B cell (primary cell): ENCODE results near the gene GMPPB.
"Not testable (repeated sequence)": the region's sequence is repeated elsewhere in the genome, so short reads cannot be mapped to it uniquely, and the experiment has no call there.

ENCODE experiments used
- CTCF ChIP-seq: fragments of 200-600 bp; IDR thresholded peaks from one replicate; pipeline ENCODE4 v1.8.0; 2022; ENCODE audit warnings: antibody characterized with exemption, mild to moderate bottlenecking
- EZH2 ChIP-seq: IDR thresholded peaks from 2 replicates; pipeline ENCODE4 v1.6.1; 2012; ENCODE audit warnings: borderline replicate concordance, low read depth, mild to moderate bottlenecking, moderate library complexity, low read length; ENCODE audit not compliant: insufficient read depth, poor library complexity, severe bottlenecking

GRCh38 chr3:49695350-49696015 lies 28.3 kb downstream of the GMPPB start:
- TF ChIP-seq CTCF, EZH2: not testable (repeated sequence)
